ENCODE measurements around the gene SEC61G.
A peak's percentile ranks its signal among the peaks of the same experiment; 100 is the strongest.

Gene SEC61G

DNA sequence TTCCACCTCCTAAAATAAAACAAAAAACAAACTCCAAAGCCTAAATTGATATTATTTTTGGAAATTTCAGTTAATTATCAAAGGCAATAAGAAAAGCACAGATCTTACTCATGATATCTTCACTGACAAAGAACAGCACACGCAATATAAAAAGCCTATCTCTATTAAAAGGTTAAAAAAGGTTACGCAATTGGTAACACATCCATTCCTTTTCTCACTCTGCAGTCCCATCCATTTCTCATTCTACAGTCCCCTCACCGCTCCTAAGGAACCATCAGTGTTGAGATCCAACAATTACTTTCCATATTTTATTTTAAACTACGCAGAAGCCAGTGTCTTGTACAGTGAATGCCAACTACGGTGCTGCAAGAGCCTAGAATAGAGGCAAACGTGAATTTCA lies 1.3 kb downstream of the SEC61G start:
- DNase-seq: no peak

GRCh38 chr7:54749200-54749599 lies 9.8 kb downstream of the SEC61G start:
- DNase-seq: no peak

- no peak for DNase-seq
These were observed 11.8 kb downstream of the SEC61G start for GRCh38 chr7:54747234-54747633.

- DNase-seq: no peak
These were observed 15.4 kb downstream of the SEC61G start for GRCh38 chr7:54743580-54743979.

DNA sequence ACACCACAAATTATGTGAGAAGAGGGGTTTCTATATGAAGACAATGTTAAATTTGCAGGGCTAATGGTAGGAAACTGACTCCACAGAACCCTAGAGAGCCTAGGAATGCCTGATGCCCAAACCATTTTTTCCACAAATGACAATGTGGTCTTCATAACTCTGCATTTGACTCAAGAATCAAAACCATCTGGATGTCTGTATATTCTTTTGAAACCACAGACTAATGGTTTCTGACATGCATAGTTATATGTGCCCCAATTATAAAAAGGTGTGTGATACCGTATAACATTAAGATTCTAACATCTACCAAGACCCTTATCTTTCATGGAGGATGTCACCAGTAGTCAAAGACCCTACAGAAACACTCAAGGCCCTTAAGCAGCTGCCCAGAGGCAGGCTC lies 20.3 kb downstream of the SEC61G start:
- DNase-seq: no peak

DNA sequence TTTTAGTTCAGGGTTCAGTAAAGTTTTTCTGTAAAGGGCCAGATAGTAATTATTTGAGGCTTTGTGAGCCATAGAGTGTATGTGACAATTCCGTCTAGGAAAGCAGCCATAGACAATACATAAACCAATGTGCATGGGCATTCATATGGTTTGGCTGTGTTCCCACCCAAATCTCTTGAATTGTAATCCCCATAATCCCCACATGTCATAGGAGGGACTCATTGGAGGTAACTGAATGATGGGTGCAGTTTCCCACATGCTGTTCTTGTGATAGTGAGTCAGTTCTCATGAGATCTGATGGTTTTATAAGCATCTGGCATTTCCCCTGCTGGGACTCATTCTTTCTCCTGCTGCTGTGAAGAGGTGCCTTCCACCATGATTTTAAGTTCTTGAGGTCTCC lies 29.9 kb downstream of the SEC61G start:
- DNase-seq: no peak

- DNase-seq: no peak
These were observed 30.6 kb downstream of the SEC61G start for GRCh38 chr7:54728411-54728810.

DNA sequence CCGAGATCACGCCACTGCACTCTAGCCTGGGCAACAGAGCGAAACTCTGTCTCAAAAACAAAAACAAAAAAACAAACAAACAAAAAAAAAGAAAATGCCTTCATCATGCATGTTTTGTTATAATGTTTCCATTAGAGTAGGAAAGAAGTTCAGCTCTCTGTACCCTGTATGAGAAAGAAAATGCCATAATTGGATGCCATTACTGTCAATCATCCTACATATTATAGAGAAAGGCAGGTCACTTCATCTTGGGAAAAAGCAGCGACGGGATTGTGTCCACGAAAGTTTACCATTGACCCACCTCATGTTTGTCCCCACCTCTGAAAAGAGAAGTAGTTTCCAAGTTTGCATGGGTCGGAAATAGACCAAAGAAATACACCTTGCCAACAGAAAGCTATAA lies 33.8 kb downstream of the SEC61G start:
- peak; percentile 80 for DNase-seq

DNA sequence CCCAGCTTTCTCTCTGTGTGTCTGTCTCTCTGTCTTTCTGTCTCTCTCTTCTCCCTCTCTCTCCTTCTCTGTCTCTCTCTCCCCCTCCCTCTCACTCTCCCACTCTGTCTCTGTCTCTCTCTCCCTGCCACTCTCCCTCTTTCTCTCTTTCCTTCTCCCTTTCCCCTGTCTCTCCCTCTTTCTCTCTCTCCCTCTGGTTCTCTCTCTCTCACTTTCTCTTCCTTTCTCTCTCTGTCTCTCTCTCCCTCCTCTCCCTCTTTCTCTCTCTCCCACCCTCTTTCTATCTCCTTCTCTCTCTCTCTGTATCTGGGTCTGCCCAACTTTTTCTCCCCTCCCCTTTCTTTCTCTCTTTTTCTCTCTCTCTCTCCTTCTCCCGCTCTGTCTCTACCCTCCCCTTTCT lies 36.5 kb downstream of the SEC61G start:
- no peak for DNase-seq

GRCh38 chr7:54722026-54722425 lies 37.0 kb downstream of the SEC61G start:
- peak; percentile 48 for DNase-seq

GRCh38 chr7:54719974-54720373 lies 39.0 kb downstream of the SEC61G start:
- no peak for DNase-seq

DNA sequence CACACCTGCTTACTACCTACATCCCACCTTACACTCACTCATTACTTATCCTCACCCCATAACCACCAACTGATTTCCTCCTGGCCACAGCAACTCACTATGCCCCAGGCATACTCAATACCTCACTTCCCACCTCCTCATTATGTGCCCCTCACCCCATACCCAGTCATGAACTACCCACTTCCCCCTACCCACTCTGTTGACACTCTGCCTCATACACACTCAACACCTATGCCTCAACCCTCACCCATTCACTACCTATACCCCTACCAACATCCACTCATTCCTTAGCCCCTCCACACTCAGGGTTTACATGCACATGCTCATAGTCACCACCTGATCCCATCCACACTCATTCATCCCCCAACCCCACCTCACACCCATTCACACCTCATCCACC lies 39.6 kb downstream of the SEC61G start:
- DNase-seq: no peak

- DNase-seq: no peak
These were observed 46.2 kb downstream of the SEC61G start for GRCh38 chr7:54712820-54713219.

GRCh38 chr7:54711900-54712595 lies 47.0 kb downstream of the SEC61G start:
- DNase-seq: no peak

GRCh38 chr7:54709283-54709682 lies 49.7 kb downstream of the SEC61G start:
- no peak for DNase-seq

GRCh38 chr7:54705436-54705835 lies 53.6 kb downstream of the SEC61G start:
- DNase-seq: peak; percentile 75

DNA sequence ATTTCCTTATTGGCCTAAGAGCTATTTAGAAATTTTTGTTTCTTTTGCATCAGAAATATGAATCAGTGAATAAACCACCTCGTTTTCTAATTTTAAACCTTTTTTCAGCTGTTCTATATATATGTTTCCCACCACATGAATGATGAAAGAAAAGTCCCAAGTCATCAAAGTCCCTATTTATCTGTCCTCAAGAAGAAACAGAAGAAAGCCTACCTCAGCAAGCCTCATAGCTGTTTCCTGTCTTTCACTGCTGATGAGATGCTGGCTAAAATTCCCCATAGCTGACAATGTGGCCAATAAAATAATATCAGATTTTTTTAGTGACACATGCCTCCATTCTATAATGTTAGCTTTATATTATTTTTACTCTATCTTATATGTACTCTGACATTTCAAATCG lies 54.2 kb downstream of the SEC61G start:
- DNase-seq: no peak

Measured in DMS53 (cell line).